GM19324 (cell line): Measurements from ENCODE around the gene ATP2C2.

Experiments used
- ATAC-seq: cut with Tn5 transposase; IDR thresholded peaks from one replicate; pipeline ENCODE4 v1.9.1; 2021; ENCODE audit warnings: mild to moderate bottlenecking, moderate library complexity; ENCODE audit not compliant: unreplicated experiment, low FRiP score

Gene ATP2C2

DNA sequence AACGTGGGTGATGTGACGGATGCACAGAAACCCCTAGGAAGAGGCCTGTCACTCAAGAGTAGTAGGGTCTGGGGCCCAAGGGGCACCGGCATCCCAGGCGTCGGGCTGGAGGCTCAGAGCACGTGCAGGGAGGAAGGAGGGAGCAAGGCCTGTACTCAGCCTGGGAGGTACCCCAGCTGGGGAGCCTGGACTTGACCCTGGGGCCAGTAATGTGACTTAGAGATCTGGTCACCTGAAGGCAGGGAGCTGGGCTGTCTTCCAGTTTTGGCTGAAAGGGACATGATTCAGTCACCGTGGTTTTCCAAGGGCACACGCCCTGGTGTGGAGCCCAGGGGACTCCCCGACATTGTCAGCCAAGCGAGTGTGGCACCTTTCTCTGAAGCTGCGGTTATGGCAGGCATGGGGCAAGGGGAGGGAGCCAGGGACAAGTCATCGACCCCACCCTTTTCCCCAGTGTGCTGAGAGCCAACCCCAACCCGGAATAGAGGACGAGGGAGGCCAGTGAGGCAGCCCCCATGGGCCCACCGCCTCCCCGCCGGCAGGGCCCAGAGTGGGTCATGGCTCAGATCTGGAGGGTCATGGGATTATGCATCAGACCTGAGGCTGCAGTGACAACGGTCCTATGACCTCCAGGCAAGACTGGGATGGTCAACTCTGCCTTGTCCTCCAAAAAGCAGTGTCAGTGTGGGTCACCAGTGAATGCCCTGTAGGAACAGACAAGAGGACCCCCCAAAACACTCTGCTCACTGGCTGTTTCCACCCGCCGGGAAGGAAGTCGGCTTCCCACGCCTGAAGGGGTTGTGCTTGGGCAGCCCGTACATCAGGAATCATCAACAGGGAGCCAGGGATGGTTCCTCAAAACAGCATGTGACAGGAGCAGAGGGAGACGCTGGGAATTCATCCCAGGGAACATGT, 94.2 kb downstream of the ATP2C2 start:
- no peak for ATAC-seq

- no peak for ATAC-seq
Observed at GRCh38 chr16:84463221-84463620, 94.9 kb downstream of the ATP2C2 start.

GRCh38 chr16:84464116-84464515, 95.8 kb downstream of the ATP2C2 start:
- no peak for ATAC-seq

DNA sequence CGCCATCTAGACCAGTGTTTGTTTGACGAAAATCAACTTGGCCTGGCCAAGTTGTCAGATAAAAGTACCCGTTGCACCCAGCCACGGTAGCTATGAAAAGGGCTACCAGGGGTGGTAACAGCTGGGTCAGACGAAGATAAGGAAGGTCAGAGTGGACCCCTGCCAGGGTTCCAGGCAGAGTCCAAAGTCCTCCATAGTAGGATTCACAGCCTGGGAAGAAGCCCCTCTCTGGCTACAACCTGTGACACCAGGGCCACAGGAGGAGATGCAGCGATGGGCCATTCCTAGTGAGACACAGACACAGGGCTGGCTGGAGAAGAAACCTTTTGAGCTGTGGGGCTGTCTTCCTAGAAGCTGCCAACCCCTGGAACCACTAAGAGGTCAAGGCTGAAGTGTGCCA, 96.8 kb downstream of the ATP2C2 start:
- no peak for ATAC-seq

- ATAC-seq, result no peak
Observed at GRCh38 chr16:84466692-84467091, 98.4 kb downstream of the ATP2C2 start.

- ATAC-seq, result no peak
Observed at GRCh38 chr16:84467256-84467655, 98.9 kb downstream of the ATP2C2 start.

GRCh38 chr16:84467709-84468108, 99.4 kb downstream of the ATP2C2 start:
- ATAC-seq, result no peak

GRCh38 chr16:84471316-84471715, 103.0 kb downstream of the ATP2C2 start:
- ATAC-seq, result no peak

DNA sequence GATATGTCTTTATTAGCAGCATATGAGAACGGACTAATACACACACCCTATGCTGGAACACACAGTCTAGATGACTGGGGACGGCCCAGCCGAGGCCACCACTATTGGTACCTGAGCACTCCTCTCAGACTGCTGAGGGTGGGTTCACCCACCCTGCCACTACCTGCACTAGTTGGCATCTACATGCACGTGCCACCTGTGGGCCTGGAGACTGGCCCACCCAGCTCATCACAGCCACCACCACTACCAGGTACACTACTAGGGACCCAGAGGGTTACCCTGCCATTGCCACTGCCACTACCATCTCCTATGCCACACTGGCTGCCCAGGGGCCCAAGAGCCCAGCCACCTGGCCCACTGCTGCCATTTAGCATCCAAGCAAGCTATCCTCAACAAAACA, 103.6 kb downstream of the ATP2C2 start:
- no peak for ATAC-seq

DNA sequence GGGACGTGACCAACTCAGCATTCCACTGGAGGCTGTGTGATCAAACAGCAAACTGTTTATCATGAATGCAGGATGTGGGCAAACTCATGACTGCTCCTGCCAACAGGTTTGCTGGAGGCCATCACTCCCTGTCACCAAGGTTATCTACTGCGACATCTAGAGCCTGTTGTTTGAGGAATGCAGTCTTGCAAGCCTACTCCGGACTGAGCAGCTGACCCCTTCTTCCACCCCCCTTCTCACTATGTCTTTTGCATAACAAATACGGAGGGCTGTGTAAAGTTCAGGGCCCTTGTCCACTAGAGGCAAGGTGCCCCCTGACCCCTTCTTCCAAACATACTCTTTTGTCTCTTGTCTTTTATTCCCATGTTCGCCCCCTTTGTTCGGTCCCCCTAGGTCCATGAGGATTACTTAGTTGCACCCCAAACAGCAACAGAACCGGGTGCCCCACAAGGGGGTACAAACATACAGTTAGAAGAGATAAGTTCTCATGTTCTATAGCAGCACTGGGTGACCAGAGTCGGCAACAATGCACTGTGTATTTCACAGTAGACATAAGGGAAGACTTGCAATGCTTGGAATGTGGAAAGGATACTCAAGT, 107.4 kb downstream of the ATP2C2 start:
- no peak for ATAC-seq

DNA sequence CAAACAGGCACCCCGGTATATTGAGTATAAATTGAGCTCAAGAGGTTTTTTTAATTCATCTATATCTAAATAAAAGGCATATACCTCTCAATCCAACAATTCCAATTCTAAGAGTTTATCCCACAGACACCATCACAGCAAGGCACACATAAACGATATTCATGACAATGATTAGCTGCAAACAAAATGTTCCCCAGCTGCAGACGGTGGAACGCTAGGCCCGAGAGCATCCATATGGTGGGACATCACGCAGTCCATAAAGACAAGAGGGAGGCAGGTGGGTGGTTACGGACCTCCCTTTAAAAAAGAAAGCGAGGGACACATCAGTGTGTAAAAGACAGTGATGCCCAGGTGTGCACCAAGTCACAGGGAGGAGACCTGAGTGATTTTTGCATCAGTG, 108.1 kb downstream of the ATP2C2 start:
- no peak for ATAC-seq

GRCh38 chr16:84477661-84478060, 109.3 kb downstream of the ATP2C2 start:
- ATAC-seq, result no peak

DNA sequence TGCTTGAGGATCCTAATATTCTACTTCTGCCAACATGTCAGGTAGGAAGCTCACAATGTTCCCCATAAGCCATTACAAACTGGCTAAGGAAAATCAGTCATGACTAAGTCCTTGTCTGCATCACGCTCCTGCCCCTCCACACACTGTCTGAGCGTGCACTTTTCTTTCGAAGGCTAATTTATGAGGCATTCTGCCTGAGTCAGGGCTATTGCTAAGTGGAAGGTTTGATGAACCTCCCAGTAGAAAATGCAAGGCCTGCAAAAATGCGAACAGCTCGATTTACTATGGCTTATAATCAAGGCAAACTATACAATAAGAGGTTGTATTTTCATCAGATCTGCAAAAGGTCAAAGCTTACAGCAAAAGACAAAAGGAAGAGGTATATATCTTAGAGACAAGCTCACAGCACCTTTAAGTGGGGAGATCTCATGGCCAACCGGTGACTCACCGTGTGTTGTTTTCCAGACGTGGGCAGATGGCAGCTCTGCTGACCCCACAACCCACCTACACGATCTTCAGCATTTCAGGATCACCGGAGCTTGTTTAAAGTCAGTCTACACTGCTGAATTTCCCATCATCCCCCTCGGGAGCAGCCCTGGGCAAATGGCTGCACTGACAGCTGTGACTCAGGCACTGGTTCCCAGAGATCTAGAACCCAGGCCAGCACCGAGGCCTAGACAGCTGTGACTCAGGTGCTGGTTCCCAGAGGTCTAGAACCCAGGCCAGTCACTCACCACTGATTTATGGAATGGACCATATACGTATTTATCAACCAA, 110.0 kb downstream of the ATP2C2 start:
- no peak for ATAC-seq

- ATAC-seq, result no peak
Observed at GRCh38 chr16:84479716-84480450, 111.5 kb downstream of the ATP2C2 start.

DNA sequence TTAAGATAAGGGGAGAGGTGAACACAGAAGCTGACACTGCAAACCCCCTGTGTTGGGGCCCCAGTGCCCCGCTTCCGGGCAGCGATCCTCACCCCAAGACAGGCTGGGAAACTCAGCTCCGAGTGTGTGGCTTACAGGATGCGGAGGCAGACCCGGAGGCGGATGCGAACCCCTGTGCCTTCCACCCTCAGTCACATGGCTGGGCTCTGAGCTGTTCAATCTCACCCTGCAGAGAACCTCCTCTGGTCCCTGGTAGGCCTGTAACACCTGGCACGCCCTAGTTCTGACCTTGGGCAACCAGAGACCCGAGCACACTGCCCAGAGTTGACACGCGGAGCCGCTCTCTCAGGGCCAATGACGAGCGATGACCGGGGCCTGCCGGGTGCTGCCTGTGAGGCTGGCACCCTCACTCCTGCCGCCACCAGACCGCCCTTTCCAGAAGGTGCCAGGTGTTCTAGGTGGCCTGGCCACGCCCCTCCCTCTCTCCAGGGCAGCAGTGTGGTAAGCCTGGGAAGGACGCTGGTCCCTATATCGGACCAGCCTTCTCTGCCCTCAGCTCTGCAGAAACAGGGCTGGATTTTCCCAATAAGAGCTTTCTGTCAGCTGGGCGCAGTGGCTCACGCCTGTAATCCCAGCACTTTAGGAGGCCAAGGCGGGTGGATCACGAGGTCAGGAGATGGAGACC, 112.9 kb downstream of the ATP2C2 start:
- no peak for ATAC-seq

DNA sequence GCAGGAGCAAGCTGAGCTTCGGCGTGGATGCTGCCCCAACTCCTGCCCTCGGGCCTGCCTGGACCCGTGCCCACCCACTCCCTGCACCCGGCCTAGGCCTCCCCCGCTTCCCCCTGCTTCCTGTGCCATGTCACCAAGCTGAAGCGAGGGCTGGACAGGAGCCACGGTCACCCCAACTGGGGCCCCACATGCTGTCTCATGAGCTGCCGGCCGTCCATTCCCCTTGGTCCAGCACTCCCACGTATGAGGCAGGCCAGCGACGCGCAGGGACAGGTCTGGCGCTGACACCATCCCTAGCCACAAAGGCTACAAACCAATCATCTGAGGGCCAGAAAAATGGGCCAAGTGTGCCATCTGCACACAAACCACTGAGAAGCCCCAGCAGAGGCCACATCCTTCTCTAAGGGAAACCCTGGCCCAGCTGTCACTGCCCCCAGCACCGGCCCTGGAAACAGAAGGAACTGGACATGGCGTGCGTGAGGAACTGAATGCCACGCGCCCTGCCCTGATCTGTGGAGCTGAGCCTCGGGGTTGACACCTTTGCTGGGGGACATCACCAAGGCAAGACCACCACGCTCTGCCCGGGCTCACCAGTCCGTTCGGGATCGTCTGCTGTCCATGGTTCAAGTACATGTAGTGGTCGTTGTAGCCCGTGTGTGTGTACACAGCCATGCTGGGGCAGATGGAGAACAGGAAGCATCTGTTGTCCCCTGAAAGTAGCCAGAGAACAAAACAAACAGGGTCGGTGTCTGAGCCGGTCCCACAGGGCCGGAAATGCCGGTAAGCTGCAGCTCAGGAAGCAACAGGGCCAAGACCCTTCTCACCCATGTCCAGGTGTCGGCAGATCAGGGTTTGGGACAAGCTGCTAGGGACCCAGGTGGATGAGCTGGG, 113.9 kb downstream of the ATP2C2 start:
- ATAC-seq, result no peak

GRCh38 chr16:84482951-84483881, 114.9 kb downstream of the ATP2C2 start:
- ATAC-seq, result no peak
